Measurements from ENCODE around the gene LSP1. TPM values are rescaled to one million over a fixed set of nuclear protein-coding genes. Genes with fewer than 3 reads are reported as not detected.

Gene LSP1
- total and polyA plus RNA-seq, 4 donors, result 5.0 to 7.7 (median 5.7) TPM

- no peak overlapping the region for H3K4me3 ChIP-seq (ENCODE audit: low read depth in 1 of 3, low read length in 3 of 3)
- no peaks in the 10 kb centered on the region for H3K36me3 ChIP-seq (ENCODE audit: control insufficient read depth in 4 of 4, insufficient read depth in 3 of 4, low read depth in 1 of 4, low read length in 3 of 4)
- 89% methylated on average over 15 of the region's 15 CpGs for WGBS
These were observed 13.9 kb downstream of the LSP1 start for GRCh38 chr11:1866776-1867175.

More at GRCh38 chr11:1866776-1867175, 13.9 kb downstream of the LSP1 start:
- H3K4me1 ChIP-seq (ENCODE audit: control insufficient read depth in 4 of 4, insufficient read depth in 4 of 4, low read length in 3 of 4), result peaks cover 0 to 12% (median 8%) of the 10 kb centered on the region in 4 donors
- TF ChIP-seq GABPA (IDR thresholded peaks at IDR 0.05 in 1 of 2, conservative IDR thresholded peaks at IDR 0.05 in 1 of 2) (no peak), ATF3 (IDR thresholded peaks at IDR 0.05) (no peak), SP1 (IDR thresholded peaks at IDR 0.05) (no peak), ZBTB33 (IDR thresholded peaks at IDR 0.05) (no peak), JUND (IDR thresholded peaks at IDR 0.05) (no peak), YY1 (IDR thresholded peaks at IDR 0.05) (no peak), CTCF (IDR thresholded peaks at IDR 0.05; ENCODE audit: low read depth, low read length, missing input control) (no peak), HNF4G (IDR thresholded peaks at IDR 0.05) (no peak), FOXA1 (IDR thresholded peaks at IDR 0.05) (no peak), TAF1 (conservative IDR thresholded peaks at IDR 0.05) (no peak), NR2F2 (IDR thresholded peaks at IDR 0.05) (no peak), MAX (IDR thresholded peaks at IDR 0.05) (no peak), FOXA2 (IDR thresholded peaks at IDR 0.05) (no peak), RAD21 (IDR thresholded peaks at IDR 0.05) (no peak), REST (IDR thresholded peaks at IDR 0.05) (no peak), HNF4A (conservative IDR thresholded peaks at IDR 0.05) (no peak), RXRA (IDR thresholded peaks at IDR 0.05) (no peak)
- peaks cover 0 to 3% (median 0%) of the 10 kb centered on the region in 4 donors for H3K27me3 ChIP-seq (ENCODE audit: control insufficient read depth in 4 of 4, insufficient read depth in 4 of 4, low read length in 3 of 4)
- DNase-seq (ENCODE audit: low spot score), result no peak
- H3K27ac ChIP-seq (ENCODE audit: low read depth in 1 of 2, low read length in 2 of 2), result no peak overlapping the region
- H3K9ac ChIP-seq (ENCODE audit: low read depth in 1 of 2, low read length in 2 of 2), result no peak overlapping the region
- no peaks in the 10 kb centered on the region for H3K9me3 ChIP-seq (ENCODE audit: control insufficient read depth in 4 of 4, low read length in 3 of 4)

All from liver (tissue), 9 donors.